Measurements from ENCODE around the gene KIR2DL1.

- TF ChIP-seq CTCF (IDR thresholded peaks at IDR 0.05) (no peak), POLR2AphosphoS5 (IDR thresholded peaks at IDR 0.05) (no peak), POLR2A (IDR thresholded peaks at IDR 0.05) (no peak)
Observed at GRCh38 chr19:54795758-54796157, 26.2 kb downstream of the KIR2DL1 start.
